Measurements from ENCODE around the gene COL4A6.
"Not testable (repeated sequence)": the region's sequence is repeated elsewhere in the genome, so short reads cannot be mapped to it uniquely, and the experiment has no call there.

Gene COL4A6

GRCh38 chrX:108438110-108438623 is at the start of gene COL4A6:
TSS of gene COL4A6 (minus strand) at chrX:108438422. CDS start at chrX:108438196, 226 bp downstream.
- no peak for DNase-seq (ENCODE audit: low read depth)

- no peak for DNase-seq (ENCODE audit: low read depth)
Observed at GRCh38 chrX:108485960-108486359, 47.7 kb upstream of the COL4A6 start.

- DNase-seq (ENCODE audit: low read depth) = no peak
Observed at GRCh38 chrX:108484251-108484650, 46.0 kb upstream of the COL4A6 start.

GRCh38 chrX:108481528-108481927 is 43.3 kb upstream of the COL4A6 start:
- not testable (repeated sequence) for DNase-seq (ENCODE audit: low read depth)

GRCh38 chrX:108473979-108474378 is 35.8 kb upstream of the COL4A6 start:
- DNase-seq (ENCODE audit: low read depth) = no peak

- DNase-seq (ENCODE audit: low read depth) = no peak
Observed at GRCh38 chrX:108468486-108468885, 30.3 kb upstream of the COL4A6 start.

- no peak for DNase-seq (ENCODE audit: low read depth)
Observed at GRCh38 chrX:108464604-108465003, 26.4 kb upstream of the COL4A6 start.

- DNase-seq (ENCODE audit: low read depth) = no peak
Observed at GRCh38 chrX:108456971-108457477, 18.8 kb upstream of the COL4A6 start.

- DNase-seq (ENCODE audit: low read depth) = no peak
Observed at GRCh38 chrX:108453841-108454240, 15.6 kb upstream of the COL4A6 start.

- no peak for DNase-seq (ENCODE audit: low read depth)
Observed at GRCh38 chrX:108447303-108447702, 9.1 kb upstream of the COL4A6 start.

GRCh38 chrX:108442901-108443464 is 4.8 kb upstream of the COL4A6 start:
- DNase-seq (ENCODE audit: low read depth) = no peak

- DNase-seq (ENCODE audit: low read depth) = no peak
Observed at GRCh38 chrX:108439961-108440696, 1.9 kb upstream of the COL4A6 start.

GRCh38 chrX:108439426-108439942 is 1.3 kb upstream of the COL4A6 start, which contains the start of gene COL4A5:
TSS of gene COL4A5 (plus strand) at chrX:108439838. CDS start at chrX:108440126, 288 bp downstream.
- DNase-seq (ENCODE audit: low read depth) = no peak

GRCh38 chrX:108437349-108438109 is 693 bp downstream of the COL4A6 start:
- no peak for DNase-seq (ENCODE audit: low read depth)

- DNase-seq (ENCODE audit: low read depth) = no peak
Observed at GRCh38 chrX:108435261-108435660, 3.0 kb downstream of the COL4A6 start.

GRCh38 chrX:108426262-108426661 is 12.0 kb downstream of the COL4A6 start:
- no peak for DNase-seq (ENCODE audit: low read depth)

- no peak for DNase-seq (ENCODE audit: low read depth)
Observed at GRCh38 chrX:108420481-108420880, 17.7 kb downstream of the COL4A6 start.

GRCh38 chrX:108419401-108419800 is 18.8 kb downstream of the COL4A6 start:
- no peak for DNase-seq (ENCODE audit: low read depth)

GRCh38 chrX:108417257-108417656 is 21.0 kb downstream of the COL4A6 start:
- DNase-seq (ENCODE audit: low read depth) = no peak

GRCh38 chrX:108415891-108416290 is 22.3 kb downstream of the COL4A6 start:
- DNase-seq (ENCODE audit: low read depth) = no peak

GRCh38 chrX:108415146-108415545 is 23.1 kb downstream of the COL4A6 start:
- no peak for DNase-seq (ENCODE audit: low read depth)

GRCh38 chrX:108412783-108413182 is 25.4 kb downstream of the COL4A6 start:
- no peak for DNase-seq (ENCODE audit: low read depth)

Data from activated T-cell treated with anti-CD3 and anti-CD28 coated beads for 48 hours (primary cell).